Activated CD4-positive, alpha-beta T cell treated with anti-CD3 and anti-CD28 coated beads for 36 hours (primary cell): ENCODE results near the gene PPP1R26. TPM values are rescaled to one million over a fixed set of nuclear protein-coding genes. Genes with fewer than 3 reads are reported as not detected.
"Not testable (repeated sequence)": the region's sequence is repeated elsewhere in the genome, so short reads cannot be mapped to it uniquely, and the experiment has no call there.

ENCODE experiments used
- ATAC-seq: fragments of 200-7000 bp; cut with Tn5 transposase; one replicate; pipeline ENCODE4 v1.10.0; 2021; ENCODE audit warnings: mild to moderate bottlenecking, moderate library complexity
- CTCF ChIA-PET: fragments of 350-600 bp; sonication (Branson Sonifier 250); formaldehyde crosslinking; loops from one replicate; lab custom pipeline; 2021; ENCODE audit warnings: antibody characterized with exemption; lab: Charles Lee
- POLR2A ChIA-PET: fragments of 350-600 bp; sonication (Branson Sonifier 250); formaldehyde crosslinking; loops from one replicate; lab custom pipeline; 2021; ENCODE audit warnings: antibody characterized with exemption, inconsistent platforms; lab: Charles Lee
- DNase-seq: peaks from one replicate; pipeline ENCODE4 v3.0.0-alpha.2; 2020
- H3K27ac Mint-ChIP-seq: one replicate; pipeline ENCODE4 v1.8.0; 2021; ENCODE audit warnings: mixed read lengths
- H3K27me3 Mint-ChIP-seq: one replicate; pipeline ENCODE4 v1.8.0; 2021; ENCODE audit warnings: mixed read lengths
- H3K36me3 Mint-ChIP-seq: one replicate; pipeline ENCODE4 v1.8.0; 2021; ENCODE audit warnings: low read depth, mixed read lengths
- H3K4me1 Mint-ChIP-seq: one replicate; pipeline ENCODE4 v1.8.0; 2021; ENCODE audit warnings: mixed read lengths
- H3K4me3 Mint-ChIP-seq: one replicate; pipeline ENCODE4 v1.8.0; 2021; ENCODE audit warnings: mild to moderate bottlenecking, moderate library complexity, mixed read lengths
- H3K9me3 Mint-ChIP-seq: one replicate; pipeline ENCODE4 v1.8.0; 2021; ENCODE audit warnings: low read depth, mixed read lengths
- intact Hi-C, 2 experiments: fragments of 100-400 bp; cut with DNase I in 1 of 2; cut with micrococcal nuclease in 1 of 2; formaldehyde crosslinking; loops; one replicate each; pipeline versions ENCODE4 v1.14.2 to v1.15.1; 2022 to 2024; cut with DNase I, micrococcal nuclease
- total RNA-seq, 2 experiments: library from RNA; stranded (reverse); gene quantifications; one replicate each; pipeline ENCODE4 v1.2.3, GENCODE V29; 2021

PPP1R26 gene
- total RNA-seq, 2 experiments from 2014 or later, result 1.5 to 2.4 TPM

- ChIA-PET POLR2A (no interaction called here), CTCF (no interaction called here)
- H3K27ac Mint-ChIP-seq, result no peak overlapping the region
- ATAC-seq, result no peak
- no peaks in the 10 kb centered on the region for H3K36me3 Mint-ChIP-seq
- intact Hi-C loops, result no loop called here
- H3K9me3 Mint-ChIP-seq, result no peaks in the 10 kb centered on the region
- H3K27me3 Mint-ChIP-seq, result peaks cover 13% of the 10 kb centered on the region
- no peaks in the 10 kb centered on the region for H3K4me1 Mint-ChIP-seq
- no peak overlapping the region for H3K4me3 Mint-ChIP-seq
- DNase-seq, result no peak
Measured at GRCh38 chr9:135443797-135444425, 35.7 kb upstream of the PPP1R26 start.

DNA sequence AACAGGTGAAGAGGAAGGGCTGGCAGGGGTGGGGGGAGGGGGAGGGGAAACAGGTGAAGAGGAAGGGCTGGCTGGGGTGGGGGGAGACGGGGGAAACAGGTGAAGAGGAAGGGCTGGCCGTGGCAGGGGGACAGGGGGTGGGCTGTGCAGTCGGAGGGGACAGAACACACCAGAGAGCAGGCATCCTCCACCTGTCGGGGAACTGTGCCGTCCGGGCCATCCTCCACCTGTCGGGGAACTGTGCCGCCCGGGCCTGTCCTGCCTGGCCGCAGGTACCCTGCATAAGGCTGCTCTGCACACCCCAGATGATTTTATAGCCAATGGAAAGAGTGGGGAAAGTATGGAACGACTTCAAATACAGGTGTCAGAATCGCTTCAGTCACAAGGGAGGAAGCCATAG, 32.5 kb upstream of the PPP1R26 start:
- Mint-ChIP-seq H3K9me3 (no peaks in the 10 kb centered on the region), H3K4me1 (no peaks in the 10 kb centered on the region), H3K27ac (no peak overlapping the region), H3K27me3 (peaks cover 9% of the 10 kb centered on the region), H3K36me3 (no peaks in the 10 kb centered on the region), H3K4me3 (no peak overlapping the region)
- no peak for DNase-seq
- intact Hi-C loops, result no loop called here
- POLR2A ChIA-PET, result no interaction called here
- no peak for ATAC-seq
- CTCF ChIA-PET, result no interaction called here

GRCh38 chr9:135448663-135449100, 30.9 kb upstream of the PPP1R26 start:
- Mint-ChIP-seq H3K4me1 (no peaks in the 10 kb centered on the region), H3K27ac (no peak overlapping the region), H3K9me3 (no peaks in the 10 kb centered on the region), H3K36me3 (no peaks in the 10 kb centered on the region), H3K27me3 (peaks cover 5% of the 10 kb centered on the region), H3K4me3 (no peak overlapping the region)
- ATAC-seq, result no peak
- ChIA-PET CTCF (no interaction called here), POLR2A (no interaction called here)
- DNase-seq, result no peak
- intact Hi-C loops, result no loop called here

GRCh38 chr9:135449532-135449931, 30.1 kb upstream of the PPP1R26 start:
- H3K27ac Mint-ChIP-seq, POLR2A ChIA-PET, H3K4me1 Mint-ChIP-seq, H3K4me3 Mint-ChIP-seq, CTCF ChIA-PET, ATAC-seq, H3K9me3 Mint-ChIP-seq, H3K36me3 Mint-ChIP-seq, H3K27me3 Mint-ChIP-seq, intact Hi-C loops, DNase-seq: not testable (repeated sequence)

DNA sequence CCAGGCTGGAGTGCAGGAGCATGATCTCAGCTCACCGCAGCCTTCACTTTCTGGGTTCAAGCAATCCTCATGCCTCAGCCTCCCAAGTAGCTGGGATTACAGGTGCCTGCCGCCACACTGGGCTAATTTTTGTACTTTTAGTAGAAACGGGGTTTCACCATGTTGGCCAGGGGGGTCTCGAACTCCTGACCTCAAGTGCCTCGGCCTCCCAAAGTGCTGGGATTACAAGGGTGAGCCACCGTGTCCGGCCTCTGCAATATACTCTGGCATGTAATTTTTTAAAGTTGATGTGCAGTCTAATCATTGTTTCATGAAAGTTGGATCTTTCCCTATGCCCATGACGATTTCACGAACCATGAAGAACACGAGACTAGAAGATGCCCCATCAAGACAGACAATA, 28.6 kb upstream of the PPP1R26 start:
- Mint-ChIP-seq H3K4me3 (no peak overlapping the region), H3K27ac (no peak overlapping the region), H3K36me3 (no peaks in the 10 kb centered on the region), H3K4me1 (no peaks in the 10 kb centered on the region), H3K27me3 (peaks cover 5% of the 10 kb centered on the region), H3K9me3 (no peaks in the 10 kb centered on the region)
- CTCF ChIA-PET, result no interaction called here
- ATAC-seq (no peak), DNase-seq (no peak)
- POLR2A ChIA-PET, result no interaction called here
- intact Hi-C loops, result no loop called here

DNA sequence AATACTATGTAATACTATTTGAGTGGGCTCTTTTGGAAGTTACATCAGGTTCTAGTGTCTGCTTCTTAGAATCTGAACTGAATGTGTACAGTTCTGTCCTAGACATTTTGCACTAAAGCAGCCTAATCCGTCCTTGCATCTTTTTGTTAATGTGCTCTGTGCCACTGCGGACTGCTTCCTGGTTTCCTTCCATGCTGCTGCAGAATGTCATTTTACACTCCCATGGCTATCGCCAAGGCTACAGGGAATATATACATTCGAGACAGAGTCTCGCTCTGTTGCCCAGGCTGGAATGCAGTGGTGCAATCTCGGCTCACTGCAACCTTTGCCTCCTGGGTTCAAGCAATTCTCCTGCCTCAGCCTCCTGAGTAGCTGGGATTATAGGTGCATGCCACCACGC, 27.7 kb upstream of the PPP1R26 start:
- CTCF ChIA-PET, POLR2A ChIA-PET, H3K36me3 Mint-ChIP-seq, DNase-seq, H3K4me3 Mint-ChIP-seq, H3K4me1 Mint-ChIP-seq, intact Hi-C loops, H3K27ac Mint-ChIP-seq, H3K9me3 Mint-ChIP-seq, ATAC-seq, H3K27me3 Mint-ChIP-seq: not testable (repeated sequence)

- no peak for ATAC-seq
- POLR2A ChIA-PET, result no interaction called here
Measured at GRCh38 chr9:135454737-135455136, 24.8 kb upstream of the PPP1R26 start.

DNA sequence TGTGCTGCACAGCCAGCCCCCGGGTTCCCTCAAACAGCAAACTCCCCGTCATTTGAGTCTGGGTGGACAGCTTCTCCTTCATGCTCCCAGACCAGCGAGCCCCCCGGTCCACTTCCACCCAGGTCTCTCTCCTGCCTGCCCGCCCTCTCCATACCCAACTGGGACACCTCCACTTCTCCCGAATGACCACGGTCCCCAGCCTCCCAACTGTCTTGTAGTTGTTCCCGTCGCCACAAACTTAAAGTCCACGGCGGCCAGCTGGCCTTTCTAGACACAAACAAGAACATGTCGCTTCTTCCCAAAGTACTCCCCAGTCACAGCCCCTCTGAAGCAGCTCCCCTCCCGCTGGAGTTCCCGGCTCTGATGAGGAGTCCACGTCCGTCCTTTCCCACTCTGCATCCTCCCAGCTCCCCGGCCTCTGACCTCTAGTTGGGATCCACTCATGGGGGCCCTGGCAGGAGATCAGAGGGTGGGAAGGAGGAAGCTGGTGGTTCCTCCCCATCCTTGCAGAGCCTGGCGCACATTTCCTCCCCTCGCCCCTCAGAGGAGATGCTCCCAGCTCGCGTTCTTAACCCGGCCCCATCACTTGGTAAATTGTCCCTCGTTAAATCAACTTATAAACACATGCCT, 24.1 kb upstream of the PPP1R26 start:
- Mint-ChIP-seq H3K9me3 (no peaks in the 10 kb centered on the region), H3K36me3 (no peaks in the 10 kb centered on the region), H3K4me3 (no peak overlapping the region), H3K27me3 (peaks cover 13% of the 10 kb centered on the region), H3K27ac (no peak overlapping the region), H3K4me1 (no peaks in the 10 kb centered on the region)
- ChIA-PET CTCF (no interaction called here), POLR2A (no interaction called here)
- DNase-seq, result no peak
- intact Hi-C loops, result no loop called here
- no peak for ATAC-seq

More at GRCh38 chr9:135454737-135455136, 24.8 kb upstream of the PPP1R26 start:
- Mint-ChIP-seq H3K36me3 (no peaks in the 10 kb centered on the region), H3K27me3 (peaks cover 13% of the 10 kb centered on the region), H3K9me3 (no peaks in the 10 kb centered on the region), H3K4me1 (no peaks in the 10 kb centered on the region), H3K4me3 (no peak overlapping the region), H3K27ac (no peak overlapping the region)
- intact Hi-C loops, result no loop called here
- CTCF ChIA-PET, result no interaction called here
- no peak for DNase-seq

DNA sequence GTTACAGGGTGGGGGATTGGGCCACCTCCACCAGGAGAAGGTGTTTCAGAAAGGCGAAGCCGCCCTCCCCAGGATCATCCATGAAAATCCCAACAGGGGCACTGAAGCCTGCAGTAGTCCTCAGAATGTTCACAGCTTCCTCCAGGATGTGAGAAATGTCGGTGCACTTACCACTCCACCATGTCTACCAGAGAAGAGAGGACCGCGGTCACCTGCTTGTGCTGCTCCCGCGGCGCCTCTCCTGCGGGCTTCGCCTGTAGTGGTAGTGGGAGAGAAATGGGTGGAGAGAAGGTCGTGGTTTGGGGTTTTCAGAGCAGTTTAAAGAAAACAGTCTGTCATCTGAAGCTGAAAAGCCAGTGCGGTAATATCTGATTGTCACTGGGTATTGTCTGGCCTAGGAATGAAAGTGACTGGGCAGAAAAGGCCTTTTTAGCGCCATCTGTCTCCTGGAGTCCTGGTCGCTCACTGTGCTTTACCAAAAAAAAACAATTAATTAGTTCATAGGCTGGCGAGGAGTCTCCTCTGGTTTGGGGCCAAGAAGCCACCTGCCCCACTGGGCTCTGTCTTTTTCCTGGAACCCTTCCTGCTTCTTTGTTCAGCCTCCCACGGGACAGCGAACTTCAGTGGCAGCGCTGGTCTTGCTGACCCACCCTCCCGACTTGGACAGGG, 23.0 kb upstream of the PPP1R26 start:
- no peak for ATAC-seq
- H3K27ac Mint-ChIP-seq, result no peak overlapping the region
- POLR2A ChIA-PET, result no interaction called here
- no peaks in the 10 kb centered on the region for H3K36me3 Mint-ChIP-seq
- CTCF ChIA-PET, result no interaction called here
- intact Hi-C loops, result no loop called here
- H3K9me3 Mint-ChIP-seq, result no peaks in the 10 kb centered on the region
- no peaks in the 10 kb centered on the region for H3K4me1 Mint-ChIP-seq
- peaks cover 16% of the 10 kb centered on the region for H3K27me3 Mint-ChIP-seq
- no peak overlapping the region for H3K4me3 Mint-ChIP-seq
- DNase-seq, result no peak

DNA sequence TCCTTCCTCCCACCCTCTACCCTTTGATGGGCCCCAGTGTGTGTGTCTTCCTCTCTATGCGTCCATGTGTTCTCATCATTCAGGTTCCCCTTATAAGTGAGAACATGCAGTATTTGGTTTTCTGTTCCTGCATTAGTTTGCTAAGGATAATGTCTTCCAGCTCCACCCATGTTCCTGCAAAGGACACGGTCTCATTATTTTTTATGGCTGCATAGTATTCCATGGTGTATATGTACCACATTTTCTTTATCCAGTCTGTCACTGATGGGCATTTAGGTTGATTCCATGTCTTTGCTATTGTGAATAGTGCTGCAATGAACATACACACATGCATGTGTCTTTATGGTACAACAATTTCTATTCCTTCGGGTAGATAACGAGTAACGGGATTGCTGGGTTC, 21.1 kb upstream of the PPP1R26 start:
- H3K27me3 Mint-ChIP-seq, result peaks cover 18% of the 10 kb centered on the region
- POLR2A ChIA-PET, DNase-seq, H3K4me3 Mint-ChIP-seq, H3K27ac Mint-ChIP-seq, intact Hi-C loops, H3K4me1 Mint-ChIP-seq, ATAC-seq, CTCF ChIA-PET, H3K9me3 Mint-ChIP-seq, H3K36me3 Mint-ChIP-seq: not testable (repeated sequence)

- Mint-ChIP-seq H3K27ac (no peak overlapping the region), H3K36me3 (no peaks in the 10 kb centered on the region), H3K4me3 (no peak overlapping the region), H3K9me3 (no peaks in the 10 kb centered on the region), H3K4me1 (no peaks in the 10 kb centered on the region), H3K27me3 (peaks cover 26% of the 10 kb centered on the region)
- ATAC-seq, result no peak
- ChIA-PET POLR2A (no interaction called here), CTCF (no interaction called here)
- intact Hi-C loops, result no loop called here
- DNase-seq, result no peak
Measured at GRCh38 chr9:135461936-135462335, 17.6 kb upstream of the PPP1R26 start.

DNA sequence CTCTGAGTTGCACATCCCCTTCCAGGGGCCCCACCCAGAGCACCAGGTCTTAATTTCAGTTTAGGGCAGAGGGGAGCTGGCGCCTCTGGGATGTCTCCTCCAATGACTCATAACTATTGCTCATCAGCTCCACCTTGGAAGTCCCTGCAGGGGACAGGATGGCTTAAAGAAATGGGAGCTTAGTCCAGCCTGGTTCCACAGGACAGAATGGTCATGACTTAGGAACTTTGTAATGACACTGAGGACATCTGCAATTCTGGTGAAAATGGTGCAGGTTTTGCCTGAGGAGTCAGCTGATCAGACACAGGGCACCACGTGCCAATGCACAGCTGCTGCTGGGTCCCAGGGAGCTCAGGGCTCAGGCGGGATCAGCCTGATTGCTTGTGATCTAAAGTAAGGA, 16.4 kb upstream of the PPP1R26 start:
- no peak for ATAC-seq

More for the DNA sequence above, 16.4 kb upstream of the PPP1R26 start:
- DNase-seq, result no peak
- CTCF ChIA-PET, result no interaction called here
- no peaks in the 10 kb centered on the region for H3K36me3 Mint-ChIP-seq
- peaks cover 2% of the 10 kb centered on the region for H3K4me1 Mint-ChIP-seq
- intact Hi-C loops, result no loop called here
- H3K27ac Mint-ChIP-seq, result no peak overlapping the region
- POLR2A ChIA-PET, result no interaction called here
- no peaks in the 10 kb centered on the region for H3K9me3 Mint-ChIP-seq
- no peak overlapping the region for H3K4me3 Mint-ChIP-seq
- peaks cover 27% of the 10 kb centered on the region for H3K27me3 Mint-ChIP-seq
